Thyroid gland (tissue), 4 donors: ENCODE measurements around the gene MX2.

ENCODE experiments used
- POLR2A ChIP-seq, 2 donors: fragments of 450-650 bp; IDR thresholded peaks; one replicate each; pipeline ENCODE4 v1.6.1; 2017; ENCODE audit warnings: antibody characterized with exemption in 2 of 2, mild to moderate bottlenecking in 2 of 2, moderate library complexity in 1 of 2
- TF ChIP-seq, protein P1 (sequence below), 6 experiments: fragments of 200-600 bp in 3 of 6; fragments of 450-650 bp in 3 of 6; sonication (generic) in 3 of 6; IDR thresholded peaks; one replicate each; pipeline ENCODE4 v1.5.1; 2016 to 2019; ENCODE audit warnings: antibody characterized with exemption in 6 of 6, mild to moderate bottlenecking in 2 of 6, inconsistent platforms in 1 of 6, moderate library complexity in 1 of 6

DNA sequence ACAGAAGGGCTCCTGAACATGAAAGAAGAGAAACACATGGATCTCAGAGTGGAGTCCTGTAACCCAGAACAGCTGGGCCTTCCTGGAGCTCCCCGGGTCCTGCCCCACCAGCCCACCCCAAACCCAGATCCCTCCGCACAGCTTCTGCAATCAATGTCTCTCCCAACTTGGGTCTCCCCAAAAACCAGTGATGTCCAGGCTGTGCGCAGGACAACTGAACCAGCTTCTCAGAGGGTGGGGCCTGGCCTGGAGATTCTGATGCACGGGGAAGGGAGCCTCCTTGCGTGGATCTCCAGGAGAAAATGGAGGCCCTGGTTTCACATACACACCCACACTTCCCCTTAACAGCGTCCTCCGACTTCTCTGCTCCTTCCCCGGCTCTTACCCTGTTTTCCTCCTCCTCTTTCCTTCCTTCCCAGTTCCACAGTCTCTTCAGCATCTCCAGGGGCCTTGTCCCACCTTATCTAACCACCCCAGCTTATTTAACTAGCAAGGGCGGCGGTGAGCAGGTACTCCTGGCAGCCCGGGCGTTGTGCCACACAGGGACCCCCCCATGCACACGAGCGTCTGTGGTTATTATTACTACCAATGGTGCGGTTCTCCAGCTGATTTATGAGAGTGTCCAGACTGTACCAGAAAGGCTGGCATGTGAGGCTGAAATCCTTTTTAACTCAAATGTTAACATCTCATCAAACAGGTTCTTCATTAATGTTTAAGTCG lies 11.2 kb upstream of the MX2 start:
- TF ChIP-seq, protein P1, sequence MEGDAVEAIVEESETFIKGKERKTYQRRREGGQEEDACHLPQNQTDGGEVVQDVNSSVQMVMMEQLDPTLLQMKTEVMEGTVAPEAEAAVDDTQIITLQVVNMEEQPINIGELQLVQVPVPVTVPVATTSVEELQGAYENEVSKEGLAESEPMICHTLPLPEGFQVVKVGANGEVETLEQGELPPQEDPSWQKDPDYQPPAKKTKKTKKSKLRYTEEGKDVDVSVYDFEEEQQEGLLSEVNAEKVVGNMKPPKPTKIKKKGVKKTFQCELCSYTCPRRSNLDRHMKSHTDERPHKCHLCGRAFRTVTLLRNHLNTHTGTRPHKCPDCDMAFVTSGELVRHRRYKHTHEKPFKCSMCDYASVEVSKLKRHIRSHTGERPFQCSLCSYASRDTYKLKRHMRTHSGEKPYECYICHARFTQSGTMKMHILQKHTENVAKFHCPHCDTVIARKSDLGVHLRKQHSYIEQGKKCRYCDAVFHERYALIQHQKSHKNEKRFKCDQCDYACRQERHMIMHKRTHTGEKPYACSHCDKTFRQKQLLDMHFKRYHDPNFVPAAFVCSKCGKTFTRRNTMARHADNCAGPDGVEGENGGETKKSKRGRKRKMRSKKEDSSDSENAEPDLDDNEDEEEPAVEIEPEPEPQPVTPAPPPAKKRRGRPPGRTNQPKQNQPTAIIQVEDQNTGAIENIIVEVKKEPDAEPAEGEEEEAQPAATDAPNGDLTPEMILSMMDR (IDR thresholded peaks at IDR 0.05), result no peak
- no peak for TF ChIP-seq POLR2A (IDR thresholded peaks at IDR 0.05)
